ENCODE results near the gene LRRC8A.

Gene LRRC8A

GRCh38 chr9:128917151-128917849, 35.4 kb downstream of the LRRC8A start:
- no peak for TF ChIP-seq CTCF (IDR thresholded peaks at IDR 0.05; ENCODE audit: poor library complexity, severe bottlenecking)
- Histone ChIP-seq H3K4me3 (ENCODE audit: severe bottlenecking) (no peak overlapping the region), H3K27me3 (ENCODE audit: insufficient read depth, poor library complexity, severe bottlenecking) (no peaks in the 10 kb centered on the region), H3K9me3 (ENCODE audit: severe bottlenecking) (no peaks in the 10 kb centered on the region), H3K36me3 (ENCODE audit: low read depth) (peaks cover 61% of the 10 kb centered on the region), H3K4me1 (ENCODE audit: insufficient read depth, poor library complexity, severe bottlenecking) (peaks cover 39% of the 10 kb centered on the region), H3K27ac (ENCODE audit: poor library complexity, severe bottlenecking) (peak overlapping the region; percentile 100)
- ATAC-seq (ENCODE audit: low read depth): no peak
- no peak for DNase-seq (ENCODE audit: low spot score)

GRCh38 chr9:128918921-128919320, 37.0 kb downstream of the LRRC8A start:
- Histone ChIP-seq H3K4me1 (ENCODE audit: insufficient read depth, poor library complexity, severe bottlenecking) (peaks cover 24% of the 10 kb centered on the region), H3K27ac (ENCODE audit: poor library complexity, severe bottlenecking) (peak overlapping the region; percentile 100)
- ATAC-seq (ENCODE audit: low read depth): no peak

GRCh38 chr9:128919402-128920089, 37.6 kb downstream of the LRRC8A start:
- H3K36me3 ChIP-seq (ENCODE audit: low read depth): peaks cover 40% of the 10 kb centered on the region
- no peak for TF ChIP-seq CTCF (IDR thresholded peaks at IDR 0.05; ENCODE audit: poor library complexity, severe bottlenecking)
- DNase-seq (ENCODE audit: low spot score) (no peak), ATAC-seq (ENCODE audit: low read depth) (no peak)
- H3K27ac ChIP-seq (ENCODE audit: poor library complexity, severe bottlenecking): peak overlapping the region; percentile 100
- no peak overlapping the region for H3K4me3 ChIP-seq (ENCODE audit: severe bottlenecking)
- H3K4me1 ChIP-seq (ENCODE audit: insufficient read depth, poor library complexity, severe bottlenecking): peaks cover 18% of the 10 kb centered on the region
- H3K27me3 ChIP-seq (ENCODE audit: insufficient read depth, poor library complexity, severe bottlenecking): no peaks in the 10 kb centered on the region
- H3K9me3 ChIP-seq (ENCODE audit: severe bottlenecking): no peaks in the 10 kb centered on the region

More at GRCh38 chr9:128918921-128919320, 37.0 kb downstream of the LRRC8A start:
- H3K4me3 ChIP-seq (ENCODE audit: severe bottlenecking): no peak overlapping the region
- no peaks in the 10 kb centered on the region for H3K27me3 ChIP-seq (ENCODE audit: insufficient read depth, poor library complexity, severe bottlenecking)
- H3K36me3 ChIP-seq (ENCODE audit: low read depth): peaks cover 47% of the 10 kb centered on the region
- DNase-seq (ENCODE audit: low spot score): no peak
- TF ChIP-seq CTCF (IDR thresholded peaks at IDR 0.05; ENCODE audit: poor library complexity, severe bottlenecking): no peak
- no peaks in the 10 kb centered on the region for H3K9me3 ChIP-seq (ENCODE audit: severe bottlenecking)

- ATAC-seq (ENCODE audit: low read depth) (peak; percentile 64), DNase-seq (ENCODE audit: low spot score) (no peak)
- Histone ChIP-seq H3K9me3 (ENCODE audit: severe bottlenecking) (no peaks in the 10 kb centered on the region), H3K27me3 (ENCODE audit: insufficient read depth, poor library complexity, severe bottlenecking) (no peaks in the 10 kb centered on the region), H3K4me3 (ENCODE audit: severe bottlenecking) (no peak within 1 kb of the TSS), H3K27ac (ENCODE audit: poor library complexity, severe bottlenecking) (peak within 1 kb of the TSS; percentile 100), H3K36me3 (ENCODE audit: low read depth) (peaks cover 31% of the 10 kb centered on the region), H3K4me1 (ENCODE audit: insufficient read depth, poor library complexity, severe bottlenecking) (peaks cover 17% of the 10 kb centered on the region)
- TF ChIP-seq CTCF (IDR thresholded peaks at IDR 0.05; ENCODE audit: poor library complexity, severe bottlenecking): no peak
Measured at GRCh38 chr9:128920381-128921058, 38.6 kb downstream of the LRRC8A start, which contains the start of gene PHYHD1. TSS of gene PHYHD1 (plus strand) at chr9:128920982. CDS start at chr9:128922324, 1,342 bp downstream.

Measured in RWPE2 (cell line).